PC-3 (cell line): ENCODE data around the gene IRF3. TPM values are rescaled to one million over a fixed set of nuclear protein-coding genes. Genes with fewer than 3 reads are reported as not detected.
"Not testable (repeated sequence)": the region's sequence is repeated elsewhere in the genome, so short reads cannot be mapped to it uniquely, and the experiment has no call there.

Source experiments
- ATAC-seq: fragments of 200-7000 bp; cut with Tn5 transposase; 2 replicates; pipeline ENCODE4 v1.9.1; 2020; ENCODE audit warnings: mild to moderate bottlenecking, moderate library complexity
- BruUV-seq: library from RNA; stranded (reverse); fragments of 400-500 nt; replicated peaks from 2 replicates; lab custom pipeline; 2021; lab: Mats Ljungman, UMichigan
- CTCF ChIA-PET: fragments of 300-600 bp; sonication (Branson Sonifier 250); formaldehyde crosslinking; loops from one replicate; lab custom pipeline; 2022; ENCODE audit warnings: antibody characterized with exemption; lab: Charles Lee
- POLR2A ChIA-PET: fragments of 300-600 bp; sonication (Branson Sonifier 250); formaldehyde crosslinking; loops from one replicate; lab custom pipeline; 2022; ENCODE audit warnings: antibody characterized with exemption; ENCODE audit not compliant: unreplicated experiment; lab: Charles Lee
- DNase-seq: peaks from one replicate; pipeline ENCODE4 v3.0.0-alpha.2; 2015
- H2AFZ ChIP-seq: fragments of 300-600 bp; sonication (generic); 2 replicates; pipeline ENCODE4 v1.6.0; 2016; ENCODE audit warnings: antibody characterized with exemption, low read length
- H3F3A ChIP-seq: fragments of 300-600 bp; sonication (generic); one replicate; pipeline ENCODE4 v1.6.0; 2017; ENCODE audit warnings: antibody characterized with exemption, low read length, control low read depth, mild to moderate bottlenecking; ENCODE audit not compliant: unreplicated experiment
- H3K27ac ChIP-seq: fragments of 300-600 bp; sonication (generic); 2 replicates; pipeline ENCODE4 v1.5.1; 2016; ENCODE audit warnings: mild to moderate bottlenecking, low read length
- H3K27me3 ChIP-seq: fragments of 300-600 bp; sonication (generic); 2 replicates; pipeline ENCODE4 v1.6.1; 2016; ENCODE audit warnings: low read length, mixed read lengths
- H3K36me3 ChIP-seq: fragments of 300-600 bp; sonication (generic); 2 replicates; pipeline ENCODE4 v1.6.1; 2016; ENCODE audit warnings: low read depth, mixed run types, low read length, mixed read lengths
- H3K4me1 ChIP-seq: fragments of 300-600 bp; sonication (generic); 2 replicates; pipeline ENCODE4 v1.5.1; 2016; ENCODE audit warnings: low read length; ENCODE audit not compliant: insufficient read depth
- H3K4me2 ChIP-seq: fragments of 300-600 bp; sonication (generic); 2 replicates; pipeline ENCODE4 v1.6.0; 2016; ENCODE audit warnings: low read length
- H3K4me3 ChIP-seq: fragments of 300-600 bp; sonication (generic); 2 replicates; pipeline ENCODE4 v1.5.1; 2016; ENCODE audit warnings: mild to moderate bottlenecking, low read length, mixed read lengths
- H3K79me2 ChIP-seq: fragments of 300-600 bp; sonication (generic); 2 replicates; pipeline ENCODE4 v1.6.1; 2017; ENCODE audit warnings: low read length, mixed read lengths
- H3K9ac ChIP-seq: fragments of 300-600 bp; sonication (generic); 2 replicates; pipeline ENCODE4 v1.6.0; 2016; ENCODE audit warnings: mild to moderate bottlenecking, low read length
- H3K9me2 ChIP-seq: fragments of 300-600 bp; sonication (generic); replicated peaks from 2 replicates; pipeline ENCODE4 v1.6.1; 2016; ENCODE audit warnings: mixed run types, low read length, mixed read lengths
- H3K9me3 ChIP-seq: fragments of 300-600 bp; sonication (generic); 2 replicates; pipeline ENCODE4 v1.6.1; 2016; ENCODE audit warnings: low read length, mixed read lengths
- H4K20me1 ChIP-seq: fragments of 300-600 bp; sonication (generic); 2 replicates; pipeline ENCODE4 v1.6.1; 2016; ENCODE audit warnings: low read length, mixed read lengths
- EZH2 ChIP-seq: fragments of 300-600 bp; sonication (generic); IDR thresholded peaks from one replicate; pipeline ENCODE4 v1.6.1; 2017; ENCODE audit warnings: antibody characterized with exemption, mild to moderate bottlenecking, low read length; ENCODE audit not compliant: unreplicated experiment
- EZH2phosphoT487 ChIP-seq: fragments of 300-600 bp; sonication (generic); IDR thresholded peaks from 2 replicates; pipeline ENCODE4 v1.6.1; 2018; ENCODE audit warnings: mild to moderate bottlenecking, antibody characterized with exemption, low read length, borderline replicate concordance
- intact Hi-C: fragments of 100-400 bp; cut with micrococcal nuclease; formaldehyde crosslinking; loops from 2 replicates; pipeline ENCODE4 v1.9.0; 2023
- total RNA-seq: library from RNA; depleted of rRNA; stranded (reverse); fragments of >200 nt; gene quantifications from 2 replicates; pipeline ENCODE4 v1.2.3, GENCODE V29; 2014
- TF ChIP-seq, protein P1 (sequence below): fragments of 300-600 bp; sonication (generic); conservative IDR thresholded peaks from 2 replicates; pipeline ENCODE4 v1.5.1; 2017; ENCODE audit warnings: antibody characterized with exemption, low read depth, mild to moderate bottlenecking, low read length

IRF3 gene
- total RNA-seq, 1 experiment from 2014 or later: 236 TPM

DNA sequence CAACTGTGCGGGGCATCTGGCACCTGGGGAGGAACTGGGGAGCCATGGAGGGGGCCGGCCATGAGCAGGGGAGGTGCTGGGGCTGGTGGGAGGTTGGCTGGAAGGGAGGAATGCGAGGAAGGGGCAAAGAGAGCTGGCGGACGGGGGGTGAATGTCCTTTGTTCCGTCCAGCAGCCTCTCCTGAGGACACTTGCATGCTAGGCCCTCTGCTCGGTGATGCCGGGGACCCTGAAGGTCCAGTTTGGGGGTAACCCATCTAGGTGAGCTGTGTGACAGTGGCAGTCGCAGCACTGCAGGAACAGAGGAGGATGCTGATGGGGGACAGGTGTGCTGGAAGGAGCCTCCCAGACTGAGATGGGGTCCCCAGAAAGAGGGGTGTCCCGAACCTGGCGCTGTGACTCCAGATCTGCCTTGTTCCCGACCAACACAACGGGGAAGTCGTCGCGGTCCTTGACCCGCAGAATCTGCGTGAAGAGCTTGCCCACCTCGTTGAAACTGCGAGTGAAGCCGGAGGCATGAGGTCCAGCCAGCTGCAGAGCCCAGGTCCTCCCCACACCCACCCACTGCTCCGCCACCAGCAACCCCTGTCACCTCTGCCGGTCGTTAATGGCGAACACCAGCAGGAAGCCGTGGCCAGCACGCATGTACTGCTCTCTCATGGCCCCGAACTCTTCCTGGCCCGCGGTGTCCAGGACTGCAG, 29.3 kb downstream of the IRF3 start:
- ATAC-seq: no peak
- DNase-seq: no peak
- no TSS peak for BruUV-seq
- Histone ChIP-seq H2AFZ (no peak overlapping the region), H3K36me3 (no peaks in the 10 kb centered on the region), H3K9ac (no peak overlapping the region), H3K79me2 (peaks cover 8% of the 10 kb centered on the region; the same call in 1 of the 2 replicates), H4K20me1 (no peaks in the 10 kb centered on the region), H3K4me3 (no peak overlapping the region), H3K9me3 (no peaks in the 10 kb centered on the region), H3F3A (peaks cover 3% of the 10 kb centered on the region), H3K4me2 (no peak overlapping the region), H3K27ac (no peak overlapping the region), H3K27me3 (no peaks in the 10 kb centered on the region), H3K4me1 (peaks cover 30% of the 10 kb centered on the region), H3K9me2 (no peaks in the 10 kb centered on the region)
- POLR2A ChIA-PET: no interaction called here
- CTCF ChIA-PET: no interaction called here
- intact Hi-C loops: no loop called here
- no peak for TF ChIP-seq EZH2
- no peak for TF ChIP-seq EZH2phosphoT487

DNA sequence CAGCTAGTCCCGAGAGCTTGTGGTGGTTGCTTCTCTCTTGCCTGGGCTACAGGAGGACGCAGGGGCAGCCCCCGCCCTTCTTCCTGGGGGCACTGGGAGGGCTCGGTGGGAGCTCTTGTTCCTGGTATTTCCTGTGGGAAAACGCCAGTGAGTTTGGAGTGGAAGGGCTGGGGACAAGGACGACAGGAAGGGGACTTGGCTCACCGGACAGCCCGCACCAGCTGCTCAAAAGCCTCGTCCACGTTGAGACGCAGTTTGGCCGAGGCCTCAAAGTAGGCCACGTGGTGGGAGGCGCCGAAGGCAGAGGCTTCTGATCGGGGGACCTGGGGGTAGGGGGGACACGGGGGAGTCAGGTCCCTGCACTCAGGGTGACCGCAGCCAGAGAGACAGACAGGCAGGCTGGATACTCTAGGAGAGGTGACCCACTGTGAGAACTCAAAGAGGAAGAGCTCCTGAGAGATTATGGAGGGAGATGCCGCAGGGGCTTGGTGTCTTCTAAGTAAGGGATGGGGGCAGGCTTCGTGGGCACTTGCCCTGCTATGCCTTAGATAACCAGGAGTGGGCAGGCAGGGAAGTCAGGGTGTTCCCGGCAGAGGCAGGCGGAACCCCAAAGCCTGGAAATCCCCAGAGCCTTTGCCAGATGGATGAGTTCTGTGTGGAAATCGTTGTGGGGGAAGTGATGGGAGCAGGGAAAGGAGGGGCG, 30.0 kb downstream of the IRF3 start:
- peaks cover 23% of the 10 kb centered on the region for H3K4me1 ChIP-seq
- TF ChIP-seq EZH2: no peak
- TF ChIP-seq, protein P1, sequence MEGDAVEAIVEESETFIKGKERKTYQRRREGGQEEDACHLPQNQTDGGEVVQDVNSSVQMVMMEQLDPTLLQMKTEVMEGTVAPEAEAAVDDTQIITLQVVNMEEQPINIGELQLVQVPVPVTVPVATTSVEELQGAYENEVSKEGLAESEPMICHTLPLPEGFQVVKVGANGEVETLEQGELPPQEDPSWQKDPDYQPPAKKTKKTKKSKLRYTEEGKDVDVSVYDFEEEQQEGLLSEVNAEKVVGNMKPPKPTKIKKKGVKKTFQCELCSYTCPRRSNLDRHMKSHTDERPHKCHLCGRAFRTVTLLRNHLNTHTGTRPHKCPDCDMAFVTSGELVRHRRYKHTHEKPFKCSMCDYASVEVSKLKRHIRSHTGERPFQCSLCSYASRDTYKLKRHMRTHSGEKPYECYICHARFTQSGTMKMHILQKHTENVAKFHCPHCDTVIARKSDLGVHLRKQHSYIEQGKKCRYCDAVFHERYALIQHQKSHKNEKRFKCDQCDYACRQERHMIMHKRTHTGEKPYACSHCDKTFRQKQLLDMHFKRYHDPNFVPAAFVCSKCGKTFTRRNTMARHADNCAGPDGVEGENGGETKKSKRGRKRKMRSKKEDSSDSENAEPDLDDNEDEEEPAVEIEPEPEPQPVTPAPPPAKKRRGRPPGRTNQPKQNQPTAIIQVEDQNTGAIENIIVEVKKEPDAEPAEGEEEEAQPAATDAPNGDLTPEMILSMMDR: no peak
- no peak for TF ChIP-seq EZH2phosphoT487
- no peaks in the 10 kb centered on the region for H3K9me3 ChIP-seq
- no peak for DNase-seq
- ChIA-PET POLR2A (no interaction called here), CTCF (no interaction called here)
- no peaks in the 10 kb centered on the region for H3K9me2 ChIP-seq
- no peaks in the 10 kb centered on the region for H4K20me1 ChIP-seq
- BruUV-seq: no TSS peak
- H2AFZ ChIP-seq: no peak overlapping the region
- no peak overlapping the region for H3K27ac ChIP-seq
- H3K79me2 ChIP-seq: 0 out of 2 replicates have a peak, but pooled peaks cover 3% of the 10 kb centered on the region
- ATAC-seq: no peak
- no peaks in the 10 kb centered on the region for H3K27me3 ChIP-seq
- no peaks in the 10 kb centered on the region for H3K36me3 ChIP-seq
- no peaks in the 10 kb centered on the region for H3F3A ChIP-seq
- no peak overlapping the region for H3K4me2 ChIP-seq
- H3K4me3 ChIP-seq: no peak overlapping the region
- H3K9ac ChIP-seq: no peak overlapping the region
- intact Hi-C loops: no loop called here

DNA sequence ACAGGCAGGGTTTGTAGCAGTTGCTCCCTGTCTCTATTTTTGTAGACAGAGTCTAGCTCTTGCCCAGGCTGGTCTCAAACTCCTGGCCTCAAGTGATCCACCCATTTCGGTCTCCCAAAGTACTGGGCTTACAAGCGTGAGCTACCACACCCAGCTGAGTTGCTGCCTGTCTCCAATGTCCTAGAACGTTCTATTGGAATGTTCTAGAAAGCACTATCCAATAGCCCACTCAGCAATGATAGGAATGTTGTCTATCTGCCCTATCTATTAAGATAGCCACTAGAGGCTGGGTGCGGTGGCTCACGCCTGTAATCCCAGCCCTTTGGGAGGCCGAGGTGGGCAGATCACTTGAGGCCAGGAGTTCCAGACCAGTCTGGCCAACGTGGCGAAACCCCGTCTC, 32.4 kb downstream of the IRF3 start:
- H2AFZ ChIP-seq, H3K4me3 ChIP-seq, BruUV-seq, H3K9ac ChIP-seq, H3K9me3 ChIP-seq, ATAC-seq, CTCF ChIA-PET, H3K36me3 ChIP-seq, intact Hi-C loops, H3K27ac ChIP-seq, H4K20me1 ChIP-seq, H3K79me2 ChIP-seq, DNase-seq, H3K4me1 ChIP-seq, H3K4me2 ChIP-seq, H3F3A ChIP-seq, H3K9me2 ChIP-seq, POLR2A ChIA-PET, H3K27me3 ChIP-seq: not testable (repeated sequence)
